ENCODE measurements around the gene DLG1. TPM values are rescaled to one million over a fixed set of nuclear protein-coding genes. Genes with fewer than 3 reads are reported as not detected.

The DLG1 gene
- total RNA-seq, 1 experiment from 2014 or later, result 89.8 TPM

DNA sequence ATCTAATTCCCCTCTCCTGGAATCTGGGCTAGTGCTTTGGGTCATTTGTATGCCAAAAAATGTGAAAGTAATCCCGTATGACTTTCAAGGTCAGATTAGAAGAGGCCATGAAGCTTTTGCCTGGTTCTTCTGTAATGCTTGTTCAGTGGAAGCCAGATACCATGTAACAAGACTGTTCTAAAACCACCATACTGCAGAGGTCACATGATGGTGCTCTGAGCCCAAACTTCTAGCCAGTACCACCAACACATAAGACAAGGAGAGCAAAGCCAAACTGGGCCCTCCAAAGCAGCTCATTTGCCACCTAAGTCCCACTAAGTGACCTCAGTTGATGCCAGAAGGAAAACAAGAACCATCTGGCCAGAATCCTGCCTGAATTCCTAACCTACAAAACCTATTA is 204.5 kb downstream of the DLG1 start (continued):
- TF ChIP-seq, protein P1, sequence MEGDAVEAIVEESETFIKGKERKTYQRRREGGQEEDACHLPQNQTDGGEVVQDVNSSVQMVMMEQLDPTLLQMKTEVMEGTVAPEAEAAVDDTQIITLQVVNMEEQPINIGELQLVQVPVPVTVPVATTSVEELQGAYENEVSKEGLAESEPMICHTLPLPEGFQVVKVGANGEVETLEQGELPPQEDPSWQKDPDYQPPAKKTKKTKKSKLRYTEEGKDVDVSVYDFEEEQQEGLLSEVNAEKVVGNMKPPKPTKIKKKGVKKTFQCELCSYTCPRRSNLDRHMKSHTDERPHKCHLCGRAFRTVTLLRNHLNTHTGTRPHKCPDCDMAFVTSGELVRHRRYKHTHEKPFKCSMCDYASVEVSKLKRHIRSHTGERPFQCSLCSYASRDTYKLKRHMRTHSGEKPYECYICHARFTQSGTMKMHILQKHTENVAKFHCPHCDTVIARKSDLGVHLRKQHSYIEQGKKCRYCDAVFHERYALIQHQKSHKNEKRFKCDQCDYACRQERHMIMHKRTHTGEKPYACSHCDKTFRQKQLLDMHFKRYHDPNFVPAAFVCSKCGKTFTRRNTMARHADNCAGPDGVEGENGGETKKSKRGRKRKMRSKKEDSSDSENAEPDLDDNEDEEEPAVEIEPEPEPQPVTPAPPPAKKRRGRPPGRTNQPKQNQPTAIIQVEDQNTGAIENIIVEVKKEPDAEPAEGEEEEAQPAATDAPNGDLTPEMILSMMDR (IDR thresholded peaks at IDR 0.05 in 2 of 3, conservative IDR thresholded peaks at IDR 0.05 in 1 of 3; ENCODE audit: borderline replicate concordance in 1 of 3, insufficient read depth in 1 of 3, low read depth in 2 of 3, low read length in 2 of 3), result no peak
- no peak for TF ChIP-seq POLR2AphosphoS5 (IDR thresholded peaks at IDR 0.05; ENCODE audit: low read depth, low read length)
- no peak for TF ChIP-seq JUND (IDR thresholded peaks at IDR 0.05)
- no peak for TF ChIP-seq EGR1 (IDR thresholded peaks at IDR 0.05; ENCODE audit: low read depth)
- TF ChIP-seq RAD21 (IDR thresholded peaks at IDR 0.05; ENCODE audit: low read depth), result no peak
- no peak for TF ChIP-seq SRF (IDR thresholded peaks at IDR 0.05; ENCODE audit: low read depth)
- TF ChIP-seq EZH2phosphoT487 (IDR thresholded peaks at IDR 0.05; ENCODE audit: borderline replicate concordance), result no peak
- TF ChIP-seq YY1 (IDR thresholded peaks at IDR 0.05; ENCODE audit: extremely low read depth, insufficient replicate concordance, low read depth, low read length), result no peak
- TF ChIP-seq, protein P2, sequence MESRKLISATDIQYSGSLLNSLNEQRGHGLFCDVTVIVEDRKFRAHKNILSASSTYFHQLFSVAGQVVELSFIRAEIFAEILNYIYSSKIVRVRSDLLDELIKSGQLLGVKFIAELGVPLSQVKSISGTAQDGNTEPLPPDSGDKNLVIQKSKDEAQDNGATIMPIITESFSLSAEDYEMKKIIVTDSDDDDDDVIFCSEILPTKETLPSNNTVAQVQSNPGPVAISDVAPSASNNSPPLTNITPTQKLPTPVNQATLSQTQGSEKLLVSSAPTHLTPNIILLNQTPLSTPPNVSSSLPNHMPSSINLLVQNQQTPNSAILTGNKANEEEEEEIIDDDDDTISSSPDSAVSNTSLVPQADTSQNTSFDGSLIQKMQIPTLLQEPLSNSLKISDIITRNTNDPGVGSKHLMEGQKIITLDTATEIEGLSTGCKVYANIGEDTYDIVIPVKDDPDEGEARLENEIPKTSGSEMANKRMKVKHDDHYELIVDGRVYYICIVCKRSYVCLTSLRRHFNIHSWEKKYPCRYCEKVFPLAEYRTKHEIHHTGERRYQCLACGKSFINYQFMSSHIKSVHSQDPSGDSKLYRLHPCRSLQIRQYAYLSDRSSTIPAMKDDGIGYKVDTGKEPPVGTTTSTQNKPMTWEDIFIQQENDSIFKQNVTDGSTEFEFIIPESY (IDR thresholded peaks at IDR 0.05; ENCODE audit: extremely low read depth, insufficient replicate concordance, low read length), result no peak

DNA sequence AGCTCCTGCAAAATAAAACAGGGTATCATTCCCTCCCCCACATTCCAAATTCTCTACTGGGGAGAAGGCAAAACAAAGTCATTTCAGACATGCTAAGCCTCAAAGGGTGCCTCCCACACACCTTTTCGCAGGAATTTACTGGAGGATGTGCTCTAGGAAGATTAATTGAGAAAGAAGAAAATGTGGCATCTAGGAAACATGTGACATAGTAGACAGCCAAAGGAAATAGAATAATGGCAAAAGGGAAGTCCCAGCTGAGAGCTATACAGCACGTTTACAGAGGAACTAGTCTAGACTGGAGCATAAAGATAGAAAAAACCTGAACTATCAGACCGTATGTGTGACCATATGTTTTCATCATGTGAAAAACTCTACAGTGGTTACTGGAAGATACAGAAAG is 210.0 kb downstream of the DLG1 start:
- Histone ChIP-seq H3K27ac (ENCODE audit: low read depth, low read length) (no peak overlapping the region), H3K4me1 (ENCODE audit: control insufficient read depth in 1 of 2, insufficient read depth in 2 of 2, low read length in 2 of 2) (peaks cover 0 to 7% of the 10 kb centered on the region in 2 experiments; a peak in 2 of 4 replicates), H3K36me3 (ENCODE audit: control insufficient read depth in 1 of 2, insufficient read depth in 2 of 2, low read length in 2 of 2) (no peaks in the 10 kb centered on the region), H3K27me3 (ENCODE audit: insufficient read depth, low read length) (no peaks in the 10 kb centered on the region), H3K9ac (ENCODE audit: low read length) (no peak overlapping the region), H3K4me3 (replicated peaks in 1 of 2; ENCODE audit: low read depth in 1 of 2, low read length in 2 of 2) (no peak overlapping the region), H3K79me2 (ENCODE audit: insufficient read depth, low read length) (no peaks in the 10 kb centered on the region; the same call in 1 of the 2 replicates), H4K20me1 (ENCODE audit: insufficient read depth) (no peaks in the 10 kb centered on the region), H3K9me3 (ENCODE audit: control insufficient read depth in 1 of 2, insufficient read depth in 1 of 2, low read depth in 1 of 2, low read length in 2 of 2) (no peaks in the 10 kb centered on the region), H2AFZ (ENCODE audit: low read depth, low read length, poor library complexity, severe bottlenecking) (no peak overlapping the region), H3K9me2 (ENCODE audit: insufficient read depth) (no peaks in the 10 kb centered on the region), H3K4me2 (ENCODE audit: low read length) (no peak overlapping the region)
- TF ChIP-seq SP1 (IDR thresholded peaks at IDR 0.05; ENCODE audit: low read depth), result no peak
- TF ChIP-seq, protein P2 (IDR thresholded peaks at IDR 0.05; ENCODE audit: extremely low read depth, insufficient replicate concordance, low read length), result no peak
- TF ChIP-seq TCF7L2 (IDR thresholded peaks at IDR 0.05; ENCODE audit: borderline replicate concordance, extremely low read depth, insufficient read depth, insufficient read length), result no peak
- no peak for TF ChIP-seq POLR2A (IDR thresholded peaks at IDR 0.05; ENCODE audit: borderline replicate concordance, extremely low read depth, insufficient read depth, insufficient read length)
- no TSS peak for BruUV-seq (replicated peaks)
- RAD21 ChIA-PET (ENCODE audit: low non-redundant PET in 1 of 2, low total read pairs in 2 of 2, uncharacterized antibody in 2 of 2, unreplicated experiment in 2 of 2), result no interaction called here
- POLR2A ChIA-PET, result no interaction called here
- ATAC-seq, result no peak
- intact Hi-C loops (cut with micrococcal nuclease), result no loop called here
- DNase-seq (ENCODE audit: low read depth, low spot score), result no peak
- CTCF ChIA-PET, result no interaction called here

Measured in HCT116 (cell line).